ENCODE results near the gene KIAA0319L.

DNA sequence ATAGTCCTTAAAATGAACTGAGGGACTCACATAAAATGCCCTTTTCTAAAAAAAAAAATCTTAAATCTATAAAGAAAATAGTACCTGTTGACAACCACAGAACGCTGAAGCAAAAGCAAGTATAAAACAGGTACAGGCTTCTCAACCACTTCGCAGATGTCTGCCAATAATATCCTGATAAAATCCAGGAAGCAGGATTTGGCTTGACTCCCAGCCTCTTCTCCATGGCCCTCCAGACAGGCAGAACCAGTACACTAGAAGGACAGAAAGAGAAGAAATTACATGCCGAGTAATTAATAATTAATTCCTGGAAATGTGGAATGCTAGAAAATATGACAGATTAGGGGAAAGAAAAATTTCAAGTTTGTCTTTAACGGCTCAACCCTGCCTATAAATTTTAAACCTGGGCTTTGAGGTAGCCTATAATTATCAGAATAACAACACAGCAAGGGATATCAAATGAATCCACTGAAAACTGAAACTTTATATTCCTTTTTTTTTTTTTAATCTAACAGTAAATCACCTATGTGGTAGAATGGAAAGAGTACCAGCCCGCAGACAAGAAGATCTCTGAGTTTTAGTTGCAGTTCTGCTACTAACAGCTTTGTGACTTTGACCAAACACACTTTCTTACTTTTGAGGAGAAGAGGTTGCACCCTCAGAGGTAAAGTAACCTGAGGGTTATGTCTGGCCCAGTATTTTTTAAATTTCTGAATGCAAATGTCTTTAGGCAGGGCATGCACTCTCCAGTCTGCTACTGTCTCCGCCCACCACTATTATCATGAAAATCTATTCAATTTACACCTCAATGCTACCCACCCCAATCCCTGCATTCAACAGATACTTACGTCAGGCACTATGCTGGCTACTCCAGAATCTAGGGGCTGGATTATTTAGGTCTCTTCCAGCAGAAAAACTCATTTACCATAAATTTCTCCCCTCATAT lies 2.7 kb downstream of the KIAA0319L start:
- TF ChIP-seq CTCF (IDR thresholded peaks at IDR 0.05; ENCODE audit: poor library complexity, severe bottlenecking) (no peak), EZH2 (IDR thresholded peaks at IDR 0.05; ENCODE audit: borderline replicate concordance, insufficient read depth, low read length, poor library complexity, severe bottlenecking) (no peak)
